Measurements from ENCODE around the gene IRF2BPL. TPM values are rescaled to one million over a fixed set of nuclear protein-coding genes. Genes with fewer than 3 reads are reported as not detected.
A peak's percentile ranks its signal among the peaks of the same experiment; 100 is the strongest.

The IRF2BPL gene
- total RNA-seq, 1 donor from 2014 or later = 14.5 TPM

DNA sequence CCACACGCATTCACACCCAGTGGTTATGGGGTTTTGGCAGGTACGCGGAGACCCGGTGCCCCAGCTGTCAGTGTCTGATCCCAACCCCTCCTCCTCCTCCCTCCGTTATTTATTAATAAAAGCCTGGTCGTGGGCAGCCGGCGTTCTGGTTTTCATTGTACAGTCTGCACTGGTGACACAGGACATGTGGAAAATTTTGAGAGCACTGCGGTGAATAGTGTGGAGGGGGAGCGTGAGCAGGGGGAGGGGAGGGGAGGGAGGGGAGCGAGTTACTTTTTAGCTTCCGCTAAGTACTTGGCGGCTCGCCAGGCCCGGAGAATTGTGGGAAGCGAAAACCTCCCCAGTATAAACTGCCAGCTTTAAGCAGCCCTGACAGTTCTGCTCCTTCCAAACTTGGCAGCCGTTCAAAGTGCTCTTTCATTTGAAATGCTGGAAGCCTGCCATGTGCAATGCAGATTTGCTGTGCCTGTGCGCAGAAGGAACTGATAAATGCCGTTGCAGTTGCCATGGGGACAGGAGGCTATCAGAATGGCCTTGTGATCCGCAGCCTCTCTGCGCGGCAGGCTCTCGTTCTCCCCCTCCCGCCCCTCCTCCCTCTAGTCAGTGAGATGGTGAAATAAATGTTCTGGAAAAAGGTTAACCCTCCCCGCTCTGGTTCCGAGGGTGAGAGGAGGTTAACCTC is 11.7 kb upstream of the IRF2BPL start:
- TF ChIP-seq, protein P1, sequence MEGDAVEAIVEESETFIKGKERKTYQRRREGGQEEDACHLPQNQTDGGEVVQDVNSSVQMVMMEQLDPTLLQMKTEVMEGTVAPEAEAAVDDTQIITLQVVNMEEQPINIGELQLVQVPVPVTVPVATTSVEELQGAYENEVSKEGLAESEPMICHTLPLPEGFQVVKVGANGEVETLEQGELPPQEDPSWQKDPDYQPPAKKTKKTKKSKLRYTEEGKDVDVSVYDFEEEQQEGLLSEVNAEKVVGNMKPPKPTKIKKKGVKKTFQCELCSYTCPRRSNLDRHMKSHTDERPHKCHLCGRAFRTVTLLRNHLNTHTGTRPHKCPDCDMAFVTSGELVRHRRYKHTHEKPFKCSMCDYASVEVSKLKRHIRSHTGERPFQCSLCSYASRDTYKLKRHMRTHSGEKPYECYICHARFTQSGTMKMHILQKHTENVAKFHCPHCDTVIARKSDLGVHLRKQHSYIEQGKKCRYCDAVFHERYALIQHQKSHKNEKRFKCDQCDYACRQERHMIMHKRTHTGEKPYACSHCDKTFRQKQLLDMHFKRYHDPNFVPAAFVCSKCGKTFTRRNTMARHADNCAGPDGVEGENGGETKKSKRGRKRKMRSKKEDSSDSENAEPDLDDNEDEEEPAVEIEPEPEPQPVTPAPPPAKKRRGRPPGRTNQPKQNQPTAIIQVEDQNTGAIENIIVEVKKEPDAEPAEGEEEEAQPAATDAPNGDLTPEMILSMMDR (IDR thresholded peaks at IDR 0.05) = no peak
- CTCF ChIA-PET = interaction anchor here (1.6 to 3.8 kb wide), 3 partner anchors 12 to 127 kb away, joined by 6 to 14 read pairs (median 10); no protein-coding TSS in a partner anchor
- Mint-ChIP-seq H3K9me3 (no peaks in the 10 kb centered on the region), H3K27me3 (no peaks in the 10 kb centered on the region), H3K36me3 (ENCODE audit: low read depth) (no peaks in the 10 kb centered on the region), H3K4me1 (peaks cover 89% of the 10 kb centered on the region), H3K27ac (peak overlapping the region; percentile 96), H3K4me3 (peak overlapping the region; percentile 80)
- intact Hi-C loops (cut with micrococcal nuclease) = loop anchor here (1.0 to 10.0 kb wide), 6 partner anchors 8 to 575 kb away; partner anchors contain the start of genes ANGEL1, IRF2BPL and SPTLC2
- DNase-seq (peak; percentile 85), ATAC-seq (ENCODE audit: low read depth) (peak; percentile 70)
- POLR2A ChIA-PET = interaction anchor here (0.6 to 5.5 kb wide), 19 partner anchors 11 to 331 kb away, joined by 3 to 140 read pairs (median 6); partner anchors contain the start of gene IRF2BPL

DNA sequence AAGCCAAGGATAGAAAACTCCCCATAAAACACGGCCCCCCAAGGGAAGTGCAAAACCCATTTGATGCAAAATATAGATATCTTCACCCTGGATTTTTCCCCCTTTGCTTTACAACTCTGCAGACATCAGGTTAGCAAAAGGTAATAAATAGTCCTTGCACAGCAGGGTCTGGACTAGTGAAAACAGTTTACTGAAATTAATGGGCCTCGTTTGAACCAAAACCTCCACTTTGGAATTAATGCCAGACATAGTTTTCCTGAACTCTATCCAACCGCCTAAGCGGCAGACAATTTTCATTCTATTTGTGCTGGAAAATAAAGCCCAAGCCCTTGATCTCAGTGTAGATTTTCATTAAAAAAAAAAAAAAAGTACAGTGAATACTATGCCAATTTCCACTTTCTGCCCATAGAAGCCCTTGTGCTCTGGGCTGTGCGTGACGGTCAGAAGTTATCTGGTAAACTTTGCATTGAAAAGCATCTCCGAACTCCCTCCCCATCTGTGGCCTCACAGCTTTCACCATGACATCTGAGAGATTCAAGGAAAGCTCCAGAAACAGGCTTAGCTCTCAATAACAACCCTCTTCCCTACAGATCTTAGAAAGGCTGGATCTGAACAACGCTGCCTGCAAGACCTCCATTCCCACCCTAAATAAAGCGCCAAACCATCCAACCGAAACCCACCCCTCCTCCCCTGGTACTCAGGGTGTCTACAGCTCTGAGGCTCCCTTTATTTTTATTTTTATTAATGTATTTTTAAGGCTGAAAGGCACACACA is 11.0 kb upstream of the IRF2BPL start:
- ChIA-PET CTCF (interaction anchor here (1.6 to 3.8 kb wide), 3 partner anchors 12 to 126 kb away, joined by 6 to 14 read pairs (median 10); no protein-coding TSS in a partner anchor), POLR2A (interaction anchor here (0.6 to 5.5 kb wide), 17 partner anchors 11 to 332 kb away, joined by 4 to 140 read pairs (median 7); partner anchors contain the start of gene IRF2BPL)
- Mint-ChIP-seq H3K27me3 (no peaks in the 10 kb centered on the region), H3K27ac (peak overlapping the region; percentile 96), H3K9me3 (no peaks in the 10 kb centered on the region), H3K36me3 (ENCODE audit: low read depth) (no peaks in the 10 kb centered on the region), H3K4me3 (peak overlapping the region; percentile 80), H3K4me1 (peaks cover 91% of the 10 kb centered on the region)
- DNase-seq = no peak
- peak; percentile 0 for ATAC-seq (ENCODE audit: low read depth)
- TF ChIP-seq, protein P1 (IDR thresholded peaks at IDR 0.05) = no peak
- intact Hi-C loops (cut with micrococcal nuclease) = loop anchor here (1.0 to 10.0 kb wide), 7 partner anchors 7 to 1495 kb away; partner anchors contain the start of genes ANGEL1, IRF2BPL and SPTLC2

DNA sequence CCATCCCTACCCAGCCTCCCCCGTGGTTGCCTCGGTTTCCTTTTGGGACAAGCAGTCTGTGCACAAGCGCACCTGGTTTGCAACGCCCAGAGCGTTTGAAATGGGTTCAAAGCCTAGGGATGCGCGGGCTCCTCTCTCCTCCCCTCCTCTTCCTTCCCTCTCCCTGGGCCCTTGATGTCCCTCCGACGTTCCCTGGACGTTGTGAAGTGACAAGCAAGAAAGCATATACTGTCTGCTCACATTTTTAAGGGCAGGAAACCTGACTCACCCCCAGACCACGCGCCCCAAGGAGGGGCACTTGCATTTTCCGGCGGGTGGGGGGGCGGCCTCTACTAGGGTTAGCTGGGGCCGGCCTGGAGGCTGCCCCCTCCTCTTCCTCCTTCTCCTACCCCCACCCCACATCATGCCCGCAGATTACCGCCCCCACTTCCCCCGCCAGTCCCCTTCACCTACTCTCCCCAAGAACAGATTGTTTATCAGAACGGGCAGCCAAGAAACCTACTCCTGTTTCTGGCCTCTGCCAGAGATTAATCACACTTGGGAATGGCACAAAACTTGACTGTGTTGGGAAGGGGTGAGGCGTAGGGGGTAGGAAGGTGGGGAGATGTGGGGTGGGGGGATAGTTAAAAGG is 9.5 kb upstream of the IRF2BPL start:
- Mint-ChIP-seq H3K27me3 (no peaks in the 10 kb centered on the region), H3K4me3 (peak overlapping the region; percentile 36), H3K36me3 (ENCODE audit: low read depth) (no peaks in the 10 kb centered on the region), H3K4me1 (peaks cover 85% of the 10 kb centered on the region), H3K27ac (peak overlapping the region; percentile 32), H3K9me3 (no peaks in the 10 kb centered on the region)
- CTCF ChIA-PET = no interaction called here
- POLR2A ChIA-PET = interaction anchor here (1.0 to 5.5 kb wide), 5 partner anchors 9 to 76 kb away, joined by 4 to 140 read pairs (median 20); partner anchors contain the start of genes CIPC and IRF2BPL
- ATAC-seq (ENCODE audit: low read depth) (no peak), DNase-seq (no peak)
- TF ChIP-seq, protein P1 (IDR thresholded peaks at IDR 0.05) = no peak
- intact Hi-C loops (cut with micrococcal nuclease) = loop anchor here (10.0 kb wide), 1 partner anchor 1493 kb away; no protein-coding TSS in a partner anchor

DNA sequence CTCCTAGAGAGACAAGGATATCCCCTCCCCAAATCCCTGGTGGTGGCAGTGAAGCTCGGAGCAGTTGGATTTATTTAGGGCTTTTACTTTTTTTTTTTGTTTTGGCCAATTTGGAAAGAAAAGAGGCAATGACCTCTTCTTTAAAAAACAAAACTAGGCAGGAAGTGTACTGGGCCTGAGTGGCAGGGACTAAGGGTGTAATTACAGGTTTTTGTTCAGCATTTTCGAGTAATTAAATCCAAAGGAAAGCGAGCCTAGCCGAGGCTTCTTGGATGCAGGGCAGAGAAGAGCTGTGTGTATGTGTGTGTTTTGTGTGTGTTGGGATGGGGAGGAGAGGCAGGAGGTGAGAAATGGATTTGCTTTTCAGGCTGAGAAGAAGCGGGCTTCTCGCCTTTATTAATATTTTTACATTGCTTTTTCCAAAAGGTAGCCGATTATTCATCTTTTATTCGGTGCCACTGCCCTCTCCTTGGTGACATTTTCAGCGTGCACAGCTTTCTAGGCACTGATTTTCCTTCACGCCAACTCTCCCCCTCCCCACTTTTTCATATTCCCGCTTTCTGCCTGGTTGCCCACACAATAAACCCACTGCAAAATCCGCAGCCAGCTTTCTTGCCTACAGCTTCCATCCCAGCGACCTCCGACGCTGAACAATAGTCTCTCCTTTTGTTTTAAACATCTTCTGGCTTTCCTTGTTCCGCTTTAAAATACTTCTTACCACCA is 8.9 kb upstream of the IRF2BPL start:
- ChIA-PET CTCF (interaction anchor here (0.5 to 1.4 kb wide), 3 partner anchors 58 to 90 kb away, joined by 3 to 7 read pairs (median 7); no protein-coding TSS in a partner anchor), POLR2A (interaction anchor here (0.7 to 3.1 kb wide), 5 partner anchors 9 to 75 kb away, joined by 3 to 21 read pairs (median 7); partner anchors contain the start of genes CIPC and IRF2BPL)
- Mint-ChIP-seq H3K4me1 (peaks cover 84% of the 10 kb centered on the region), H3K27ac (peak overlapping the region; percentile 87), H3K9me3 (no peaks in the 10 kb centered on the region), H3K36me3 (ENCODE audit: low read depth) (no peaks in the 10 kb centered on the region), H3K4me3 (no peak overlapping the region), H3K27me3 (no peaks in the 10 kb centered on the region)
- ATAC-seq (ENCODE audit: low read depth) = no peak
- DNase-seq = no peak
- intact Hi-C loops (cut with micrococcal nuclease) = loop anchor here (10.0 kb wide), 1 partner anchor 1493 kb away; no protein-coding TSS in a partner anchor
- TF ChIP-seq, protein P1 (IDR thresholded peaks at IDR 0.05) = no peak

Data from activated B cell treated with CpG ODN at 0.5 μM for 24 hours (primary cell).